ENCODE data around the gene VWA3B.

DNA sequence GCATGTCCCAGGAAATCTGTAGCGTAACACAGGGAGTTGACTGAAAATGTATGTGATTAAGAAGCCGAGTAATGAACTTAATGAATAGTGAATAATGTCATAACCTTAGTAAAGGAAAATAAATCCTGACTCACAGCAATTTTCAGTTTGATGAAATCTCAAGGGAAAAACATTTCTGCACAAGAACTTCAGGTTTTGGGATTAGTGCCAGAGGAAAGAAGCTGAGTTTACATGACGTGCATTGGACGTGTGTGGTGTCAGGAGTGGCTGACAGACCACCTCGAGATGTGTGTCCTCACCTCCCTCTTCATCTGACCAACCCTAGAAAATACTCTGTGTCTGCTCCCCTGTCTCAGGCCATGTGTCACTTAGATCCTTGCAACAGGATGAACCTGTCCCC lies 39.1 kb downstream of the VWA3B start:
- no peak for TF ChIP-seq SUZ12 (IDR thresholded peaks at IDR 0.05; ENCODE audit: extremely low read depth, insufficient read depth, insufficient read length)
- no peak for TF ChIP-seq YY1 (IDR thresholded peaks at IDR 0.05; ENCODE audit: insufficient read depth, insufficient read length)
- TF ChIP-seq ZNF274 (IDR thresholded peaks at IDR 0.05; ENCODE audit: low read depth, low read length): no peak

Data from NT2/D1 (cell line).